GM12878 (cell line): ENCODE results near the gene POLR1H. TPM values are rescaled to one million over a fixed set of nuclear protein-coding genes. Genes with fewer than 3 reads are reported as not detected.

Experiments used
- ATAC-seq: fragments of 200-7000 bp; cut with Tn5 transposase; 3 replicates; pipeline ENCODE4 v1.9.1; 2020; ENCODE audit warnings: mild to moderate bottlenecking, moderate library complexity
- BruUV-seq: library from RNA; stranded (reverse); fragments of 400-500 nt; replicated peaks from 2 replicates; lab custom pipeline; 2021; lab: Mats Ljungman, UMichigan
- CTCF ChIA-PET: fragments of 300-600 bp; sonication (Branson Sonifier 250); formaldehyde crosslinking; extraction: SDS; loops from one replicate; lab custom pipeline; 2021; ENCODE audit warnings: inconsistent platforms; lab: Yijun Ruan, JAX
- POLR2A ChIA-PET: fragments of 350-600 bp; formaldehyde crosslinking; extraction: SDS; loops from one replicate; lab custom pipeline; 2021; ENCODE audit warnings: inconsistent platforms; lab: Charles Lee
- RAD21 ChIA-PET: fragments of 300-600 bp; sonication (Branson Sonifier 250); formaldehyde crosslinking; loops from one replicate; lab custom pipeline; 2023; ENCODE audit warnings: antibody characterized with exemption; ENCODE audit not compliant: unreplicated experiment; lab: Charles Lee
- SMC1A ChIA-PET: fragments of 300-600 bp; sonication (Branson Sonifier 250); formaldehyde crosslinking; loops from one replicate; lab custom pipeline; 2023; ENCODE audit not compliant: unreplicated experiment, uncharacterized antibody; lab: Charles Lee
- DNase-seq: peaks from one replicate; pipeline ENCODE4 v3.0.0-alpha.2; 2011; ENCODE audit warnings: low read depth, low spot score
- FAIRE-seq: peaks from 3 replicates; lab custom pipeline; 2011; peaks lifted over from hg19 to GRCh38; lab: Jason Lieb, UNC
- H2AFZ ChIP-seq: 2 replicates; pipeline ENCODE4 v1.6.0; 2011; ENCODE audit warnings: low read depth, low read length, control low read depth; ENCODE audit not compliant: control insufficient read depth
- H3K27ac ChIP-seq: 2 replicates; pipeline ENCODE4 v1.5.1; 2011; ENCODE audit warnings: control low read depth; ENCODE audit not compliant: control insufficient read depth, insufficient read depth
- H3K27me3 ChIP-seq, 2 experiments: replicated peaks in 1 of 2; 2 replicates each; pipeline versions ENCODE4 v1.6.0 to v1.6.1; 2011; ENCODE audit warnings: low read length in 1 of 2; ENCODE audit not compliant: control insufficient read depth in 2 of 2, insufficient read depth in 2 of 2
- H3K36me3 ChIP-seq, 2 experiments: 2 replicates each; pipeline ENCODE4 v1.5.1; 2011; ENCODE audit warnings: low read length in 1 of 2; ENCODE audit not compliant: control insufficient read depth in 2 of 2, insufficient read depth in 2 of 2
- H3K4me1 ChIP-seq: 2 replicates; pipeline ENCODE4 v1.6.1; 2011; ENCODE audit warnings: mild to moderate bottlenecking, low read length, moderate library complexity, mixed read lengths; ENCODE audit not compliant: control insufficient read depth, insufficient read depth
- H3K4me2 ChIP-seq: 2 replicates; pipeline ENCODE4 v1.6.0; 2011; ENCODE audit warnings: control low read depth; ENCODE audit not compliant: control insufficient read depth, insufficient read depth
- H3K4me3 ChIP-seq: fragments of 200-600 bp; sonication (generic); 2 replicates; pipeline ENCODE4 v1.5.1; 2016
- H3K79me2 ChIP-seq: 2 replicates; pipeline ENCODE4 v1.6.0; 2011; ENCODE audit warnings: low read length; ENCODE audit not compliant: control insufficient read depth, insufficient read depth
- H3K9ac ChIP-seq: 2 replicates; pipeline ENCODE4 v1.8.0; 2011; ENCODE audit warnings: low read length, control low read depth, mixed read lengths; ENCODE audit not compliant: control insufficient read depth, insufficient read depth
- H3K9me3 ChIP-seq: replicated peaks from 3 replicates; pipeline ENCODE4 v1.5.1; 2011; ENCODE audit warnings: mild to moderate bottlenecking, low read length; ENCODE audit not compliant: control insufficient read depth, insufficient read depth
- H4K20me1 ChIP-seq: 2 replicates; pipeline ENCODE4 v1.6.0; 2011; ENCODE audit not compliant: control insufficient read depth, insufficient read depth
- ATF3 ChIP-seq: IDR thresholded peaks from 2 replicates; pipeline ENCODE4 v1.6.1; 2011; ENCODE audit warnings: low read depth, mild to moderate bottlenecking, low read length, moderate library complexity, borderline replicate concordance; ENCODE audit errors: extremely low read depth
- DPF2 ChIP-seq: fragments of 450-650 bp; IDR thresholded peaks from 2 replicates; pipeline ENCODE4 v1.6.1; 2017; ENCODE audit warnings: mild to moderate bottlenecking
- HDAC2 ChIP-seq: fragments of 200-600 bp; sonication (generic); IDR thresholded peaks from 2 replicates; pipeline ENCODE4 v1.6.1; 2017
- KLF5 ChIP-seq: fragments of 450-650 bp; IDR thresholded peaks from 2 replicates; pipeline ENCODE4 v1.6.1; 2014; ENCODE audit warnings: mild to moderate bottlenecking; ENCODE audit not compliant: partially characterized antibody
- MLLT1 ChIP-seq: fragments of 450-650 bp; IDR thresholded peaks from 2 replicates; pipeline ENCODE4 v1.6.1; 2016; ENCODE audit warnings: mild to moderate bottlenecking
- MXI1 ChIP-seq: fragments of 150-350 bp; IDR thresholded peaks from 2 replicates; pipeline ENCODE4 v1.6.1; 2011; ENCODE audit warnings: low read depth, mild to moderate bottlenecking, inconsistent platforms, low read length, improper control_type of control experiment
- SUPT20H ChIP-seq: IDR thresholded peaks from 2 replicates; pipeline ENCODE4 v1.6.1; 2011; ENCODE audit warnings: low read depth, mild to moderate bottlenecking, low read length, moderate library complexity, borderline replicate concordance; ENCODE audit not compliant: control insufficient read depth
- whole genome bisulfite sequencing: methylation state at CpG from one replicate; pipeline ENCODE4 v1.1.6; 2016; ENCODE audit warnings: low lambda C conversion rate; ENCODE audit not compliant: insufficient replicate concordance, insufficient coverage; ENCODE audit errors: missing lambda C conversion rate; 5-methylcytosine and 5-hydroxymethylcytosine counted together
- in situ Hi-C: fragments of 300-500 bp; cut with MboI; formaldehyde crosslinking; loops from 9 replicates; pipeline ENCODE4 v1.14.3; 2018; ENCODE audit warnings: mixed read lengths
- intact Hi-C: fragments of 100-400 bp; cut with micrococcal nuclease; formaldehyde crosslinking; loops from one replicate; pipeline ENCODE4 v1.14.2; 2022; ENCODE audit not compliant: unreplicated experiment
- polyA plus RNA-seq, 11 experiments: library from polyadenylated mRNA; depleted of rRNA in 4 of 11; unstranded in 6 of 11; stranded (reverse) in 5 of 11; fragments of >200 nt; fragmentation: Nextera tagmentation in 4 of 11; fragmentation: Illumina TruSeq in 1 of 11; extraction: Ambion mirVana in 4 of 11; extraction: Trizol in 1 of 11; gene quantifications; 1 replicate in 1 of 11; 2 replicates in 10 of 11; pipeline versions ENCODE4 v1.2.1 to v1.2.3, GENCODE V29; 2011 to 2016; ENCODE audit warnings: inconsistent platforms in 2 of 11, missing spikeins in 2 of 11, low read depth in 1 of 11
- total RNA-seq, 4 experiments: library from RNA; depleted of rRNA in 3 of 4; stranded (reverse); fragments of >200 nt in 3 of 4; fragmentation: Illumina TruSeq in 1 of 4; extraction: Trizol in 1 of 4; gene quantifications; 2 replicates each; pipeline versions ENCODE4 v1.2.1 to v1.2.3, GENCODE V29; 2013 to 2021
- TF ChIP-seq, protein P1 (sequence below): fragments of 450-650 bp; IDR thresholded peaks from 2 replicates; pipeline ENCODE4 v1.6.1; 2017; ENCODE audit warnings: low read depth, mild to moderate bottlenecking, moderate library complexity

The POLR1H gene
- total and polyA plus RNA-seq, 10 of the 15 experiments (the other 5 are each of a cell fraction or from before 2014, with no cell fraction given), result 50.6 to 160 (median 77.7) TPM

GRCh38 chr6:30062471-30063178 lies 1.6 kb downstream of the POLR1H start:
- Histone ChIP-seq H3K27me3 (no peaks in the 10 kb centered on the region), H3K27ac (no peak overlapping the region), H3K9ac (no peak overlapping the region), H3K9me3 (no peaks in the 10 kb centered on the region), H3K4me1 (peaks cover 5% of the 10 kb centered on the region; the same call in 1 of the 2 replicates), H3K4me3 (peak overlapping the region; percentile 99; the same call in 1 of the 2 replicates), H2AFZ (no peak overlapping the region), H3K36me3 (no peaks in the 10 kb centered on the region), H3K79me2 (peaks cover 33% of the 10 kb centered on the region), H3K4me2 (peak overlapping the region; percentile 67; the same call in 1 of the 2 replicates), H4K20me1 (no peaks in the 10 kb centered on the region)
- ChIA-PET RAD21 (interaction anchor here (0.6 to 1.0 kb wide), 2 partner anchors 69 to 80 kb away, joined by 3 read pairs; no protein-coding TSS in a partner anchor), POLR2A (interaction anchor here (0.6 to 2.4 kb wide), 5 partner anchors 20 to 555 kb away, joined by 3 to 5 read pairs (median 3); partner anchors contain the start of gene MRPS18B), SMC1A (interaction anchor here (1.8 kb wide), 1 partner anchor 23 kb away, joined by 4 read pairs; no protein-coding TSS in a partner anchor), CTCF (interaction anchor here (0.6 to 1.4 kb wide), 3 partner anchors 69 to 618 kb away, joined by 3 to 5 read pairs (median 4); no protein-coding TSS in a partner anchor)
- TF ChIP-seq HDAC2 (no peak), MLLT1 (peak; percentile 10; the same call in 1 of the 2 replicates), KLF5 (no peak), SUPT20H (no peak), ATF3 (no peak), MXI1 (no peak), DPF2 (no peak)
- TF ChIP-seq, protein P1, sequence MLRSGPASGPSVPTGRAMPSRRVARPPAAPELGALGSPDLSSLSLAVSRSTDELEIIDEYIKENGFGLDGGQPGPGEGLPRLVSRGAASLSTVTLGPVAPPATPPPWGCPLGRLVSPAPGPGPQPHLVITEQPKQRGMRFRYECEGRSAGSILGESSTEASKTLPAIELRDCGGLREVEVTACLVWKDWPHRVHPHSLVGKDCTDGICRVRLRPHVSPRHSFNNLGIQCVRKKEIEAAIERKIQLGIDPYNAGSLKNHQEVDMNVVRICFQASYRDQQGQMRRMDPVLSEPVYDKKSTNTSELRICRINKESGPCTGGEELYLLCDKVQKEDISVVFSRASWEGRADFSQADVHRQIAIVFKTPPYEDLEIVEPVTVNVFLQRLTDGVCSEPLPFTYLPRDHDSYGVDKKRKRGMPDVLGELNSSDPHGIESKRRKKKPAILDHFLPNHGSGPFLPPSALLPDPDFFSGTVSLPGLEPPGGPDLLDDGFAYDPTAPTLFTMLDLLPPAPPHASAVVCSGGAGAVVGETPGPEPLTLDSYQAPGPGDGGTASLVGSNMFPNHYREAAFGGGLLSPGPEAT, result no peak
- ATAC-seq (no peak), DNase-seq (no peak), FAIRE-seq (no peak)
- no TSS peak for BruUV-seq
- 86% methylated on average over 7 of the region's 7 CpGs for WGBS
- in situ Hi-C loops (no loop called here), intact Hi-C loops (no loop called here)
